GM18520 (cell line): ENCODE data around the gene FLNC.

Source experiments
- ATAC-seq: cut with Tn5 transposase; IDR thresholded peaks from one replicate; pipeline ENCODE4 v1.9.1; 2021; ENCODE audit not compliant: unreplicated experiment

FLNC gene

DNA sequence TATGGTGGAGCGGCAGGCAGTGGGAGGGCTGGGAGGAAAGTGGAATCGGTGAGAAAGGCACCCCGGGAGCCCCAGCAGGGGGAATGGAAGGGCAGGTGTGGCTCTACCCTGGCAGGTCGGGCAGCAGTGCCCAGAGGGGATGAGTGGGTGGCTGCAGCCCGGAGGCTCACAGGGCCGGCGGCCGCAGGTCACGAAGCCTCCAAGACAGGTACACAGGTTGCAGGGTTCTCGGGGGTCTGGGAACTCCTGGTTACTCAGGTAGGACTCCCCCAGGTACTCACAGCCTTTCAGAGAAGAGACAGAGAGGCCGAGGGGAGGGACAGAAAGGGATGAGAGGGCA lies 58.5 kb downstream of the FLNC start:
- no peak for ATAC-seq

DNA sequence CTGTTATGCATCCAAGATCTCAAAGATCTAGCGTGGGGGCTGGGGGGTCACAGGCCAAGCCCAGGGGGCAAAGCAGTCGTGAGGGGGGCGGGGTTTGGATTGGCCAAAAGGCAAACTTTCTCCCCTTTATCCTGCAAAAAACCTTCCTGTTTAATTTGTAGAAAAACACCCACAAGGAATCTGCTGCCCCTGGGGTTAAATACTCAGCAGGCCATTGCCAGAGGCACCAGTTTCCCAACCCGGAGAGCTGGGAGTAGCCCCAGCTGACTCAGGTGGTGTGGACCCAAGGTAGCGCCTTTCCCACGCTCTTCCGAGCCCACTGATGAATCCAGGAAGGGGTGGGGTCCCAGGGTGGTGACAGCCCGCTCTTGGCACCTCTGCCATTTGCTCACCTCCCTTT lies 58.9 kb downstream of the FLNC start:
- no peak for ATAC-seq

DNA sequence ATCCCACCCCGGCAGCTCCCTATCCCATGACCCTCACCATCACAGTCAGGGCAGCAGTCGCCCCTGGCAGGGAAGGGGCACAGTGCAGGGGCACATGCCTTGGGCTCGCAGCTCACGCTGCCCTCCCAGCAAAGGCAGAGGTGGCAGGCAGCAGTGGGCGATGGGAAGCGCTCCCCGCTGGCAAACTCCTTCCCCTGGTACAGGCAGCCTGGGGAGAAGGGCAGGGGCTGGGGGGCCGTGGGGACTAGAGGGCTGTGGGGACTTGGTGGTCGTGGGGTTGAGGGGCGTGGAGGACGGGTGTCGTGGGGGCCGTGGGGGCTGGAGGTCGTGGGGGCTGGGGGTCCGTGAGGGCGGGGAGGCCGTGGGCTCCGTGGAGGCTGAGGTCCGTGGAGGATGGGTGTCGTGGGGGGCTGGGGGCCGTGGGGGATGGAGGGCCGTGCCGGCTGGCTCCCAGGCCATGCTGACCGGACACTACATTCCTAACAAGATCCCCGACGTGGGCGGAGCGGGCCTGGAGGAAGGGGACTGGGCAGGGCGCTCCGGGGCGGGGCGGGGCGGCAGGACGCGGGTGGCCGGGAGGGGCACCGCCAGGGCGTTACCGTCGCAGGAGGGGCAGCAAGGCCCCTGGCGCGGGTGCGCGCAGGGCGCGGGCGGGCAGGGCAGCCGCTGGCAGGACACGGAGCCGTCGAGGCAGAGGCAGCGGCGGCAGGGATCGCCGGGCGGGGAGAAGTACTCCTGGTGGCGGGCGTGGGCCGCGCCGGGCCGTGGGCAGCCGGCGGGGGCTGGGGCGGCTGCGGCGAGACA lies 60.3 kb downstream of the FLNC start:
- no peak for ATAC-seq

DNA sequence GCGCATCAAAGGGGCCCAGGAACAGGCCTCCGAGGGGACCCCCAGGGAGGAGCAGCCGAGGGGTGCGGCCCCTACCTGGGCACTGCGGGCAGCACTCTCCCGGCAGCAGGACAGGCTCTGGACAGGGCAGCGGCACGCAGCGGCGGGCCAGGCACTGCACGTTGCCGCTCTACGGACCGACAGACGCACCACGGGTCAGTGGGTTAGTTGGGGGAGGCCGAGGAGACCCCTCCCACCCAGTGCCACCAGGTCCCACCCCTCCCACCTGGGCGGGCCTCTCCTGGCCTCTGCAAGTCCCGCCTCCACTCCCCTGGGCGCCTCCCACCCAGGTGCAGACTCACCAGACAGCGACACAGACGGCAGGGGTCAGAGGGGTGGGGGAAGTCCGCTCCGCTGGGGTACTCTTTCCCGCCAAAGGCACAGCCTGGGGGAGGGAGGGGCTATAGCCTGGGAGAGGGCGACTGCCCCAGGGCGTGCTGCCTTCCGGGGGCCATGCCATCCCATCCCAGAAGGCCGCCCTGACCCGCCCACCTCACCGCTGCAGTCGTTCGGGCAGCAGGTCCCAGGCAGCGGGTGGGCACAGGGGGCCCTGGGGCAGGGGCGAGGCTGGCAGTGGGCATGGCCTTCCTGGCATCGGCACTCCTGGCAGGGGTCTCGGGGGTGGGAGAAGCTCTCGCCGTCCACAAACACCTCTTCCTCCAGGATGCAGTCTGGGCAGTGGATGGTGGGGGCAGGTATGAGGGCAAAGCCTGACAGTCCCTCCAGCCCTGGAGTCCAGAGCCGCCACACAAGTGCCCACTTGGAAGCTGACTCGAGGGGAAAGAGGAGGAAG lies 61.1 kb downstream of the FLNC start:
- no peak for ATAC-seq

DNA sequence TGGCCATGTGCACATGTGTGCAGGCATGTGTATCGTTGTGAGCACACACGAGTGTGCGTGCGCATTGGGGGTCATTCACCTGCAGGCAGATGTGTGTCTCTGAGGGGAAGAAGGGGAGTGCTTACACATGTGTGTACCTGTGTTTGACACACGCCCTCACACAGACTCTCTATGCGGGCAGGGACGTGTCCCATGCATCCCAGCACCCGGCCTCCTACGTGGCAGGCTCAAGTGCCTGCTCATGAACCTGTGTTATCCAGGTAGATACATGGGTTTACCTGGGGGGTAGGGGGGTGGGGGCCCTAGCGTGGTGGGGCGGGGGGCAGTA lies 61.7 kb downstream of the FLNC start:
- no peak for ATAC-seq

DNA sequence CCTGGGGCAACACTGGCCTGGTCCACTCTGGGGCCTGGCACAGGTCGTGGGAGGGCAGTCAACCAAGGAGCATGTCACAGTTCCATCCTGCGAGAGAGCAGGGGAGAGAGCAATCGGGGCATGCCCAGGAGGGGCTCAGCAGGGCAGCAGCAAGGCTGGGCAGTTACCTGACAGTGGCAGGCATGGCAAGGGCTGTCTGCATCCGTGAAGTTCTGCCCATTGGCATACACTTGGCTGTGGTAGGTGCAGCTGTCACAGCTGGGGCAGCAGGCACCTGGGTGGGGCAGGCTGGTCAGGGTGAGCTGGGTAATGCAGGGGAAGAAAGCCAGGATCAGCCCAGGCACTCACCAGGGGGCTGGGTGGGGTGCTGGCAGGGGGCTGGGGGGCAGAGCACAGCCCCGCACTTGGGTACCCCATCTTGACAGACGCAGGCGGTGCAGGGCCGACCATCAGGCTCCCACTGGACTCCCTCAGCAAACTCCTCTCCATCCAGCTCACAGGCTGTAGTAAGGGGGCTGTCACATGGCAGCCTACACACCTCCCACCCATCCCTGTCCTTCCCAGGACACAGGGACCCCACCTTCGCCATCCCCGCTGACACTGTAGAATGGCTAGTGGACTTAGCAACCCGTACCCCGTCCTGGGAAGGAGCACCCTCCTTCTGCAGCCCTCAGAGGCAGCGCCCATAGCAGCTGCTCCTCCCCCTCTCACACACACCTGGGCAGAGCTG lies 62.5 kb downstream of the FLNC start:
- no peak for ATAC-seq

DNA sequence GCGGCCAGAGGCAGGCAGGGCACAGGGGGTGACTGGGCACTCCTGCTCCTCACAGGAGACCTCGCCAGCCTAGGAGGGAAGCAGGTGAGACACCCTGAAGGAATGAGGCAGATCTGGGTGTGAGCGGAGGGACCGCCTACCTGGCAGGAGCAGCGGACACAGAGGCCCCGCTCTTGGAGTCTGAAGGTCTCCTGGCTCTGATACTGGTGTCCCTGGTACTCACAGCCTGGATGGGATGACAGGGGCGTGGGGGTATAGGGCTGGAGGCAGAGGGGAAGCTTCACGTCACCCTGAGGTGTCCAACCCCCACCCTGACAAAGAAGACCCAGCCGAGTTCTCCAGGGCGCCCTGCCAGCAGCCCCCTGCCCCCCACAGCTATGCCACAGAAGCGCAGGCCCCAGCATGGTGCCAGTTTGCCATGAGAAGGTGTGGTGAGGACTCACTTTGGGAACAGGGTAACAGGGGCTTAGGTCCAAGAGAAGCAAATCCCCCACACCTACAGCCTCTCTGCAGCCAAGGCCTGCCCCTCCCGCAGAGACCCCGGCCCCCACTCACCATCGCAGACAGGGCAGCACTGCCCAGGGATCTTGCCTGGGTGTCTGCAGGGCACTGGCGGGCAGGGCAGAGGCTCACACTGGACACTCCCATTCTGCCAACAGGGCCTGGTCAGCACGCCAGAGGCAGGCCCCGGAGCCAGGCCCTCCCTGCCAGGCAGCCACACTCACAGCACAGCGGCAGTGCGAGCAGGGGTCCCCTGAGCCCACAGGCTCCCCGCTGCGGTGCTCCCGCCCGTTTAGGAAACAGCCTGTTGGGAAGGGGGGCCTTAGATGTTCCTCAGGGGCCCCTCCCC lies 63.3 kb downstream of the FLNC start:
- ATAC-seq = no peak

DNA sequence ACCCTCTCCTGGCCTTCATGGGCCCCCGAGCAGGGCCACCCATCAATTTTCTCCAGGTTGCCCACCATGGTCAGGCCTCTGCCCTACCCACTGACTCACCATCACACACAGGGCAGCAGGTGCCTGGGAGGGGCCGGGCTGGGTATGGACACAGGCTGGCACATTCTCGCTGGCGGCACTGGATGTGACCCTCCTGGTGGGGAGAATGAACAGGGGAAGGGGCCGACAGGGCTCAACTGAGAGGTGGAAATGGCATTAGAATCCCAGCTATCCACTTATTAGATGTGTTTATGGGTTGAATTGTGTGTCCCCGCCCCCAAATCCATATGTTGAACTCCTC lies 63.9 kb downstream of the FLNC start:
- no peak for ATAC-seq

DNA sequence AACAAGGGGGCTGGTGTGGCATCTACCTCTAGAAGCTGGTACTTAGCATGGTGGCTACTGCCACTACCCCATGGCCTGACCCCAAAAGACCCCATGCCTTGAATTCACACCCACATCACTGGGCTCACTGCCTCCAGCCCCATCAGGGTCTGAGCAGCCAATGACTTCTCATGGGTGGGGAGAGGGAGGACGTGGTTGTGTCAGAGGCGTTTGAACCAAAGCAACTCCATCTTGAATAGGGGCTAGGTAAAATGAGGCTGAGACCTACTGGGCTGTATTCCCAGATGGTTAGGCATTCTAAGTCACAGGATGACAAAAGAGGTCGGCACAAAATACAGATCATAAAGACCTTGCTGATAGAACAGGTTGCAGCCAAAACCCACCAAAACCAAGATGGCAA lies 65.1 kb downstream of the FLNC start:
- no peak for ATAC-seq

DNA sequence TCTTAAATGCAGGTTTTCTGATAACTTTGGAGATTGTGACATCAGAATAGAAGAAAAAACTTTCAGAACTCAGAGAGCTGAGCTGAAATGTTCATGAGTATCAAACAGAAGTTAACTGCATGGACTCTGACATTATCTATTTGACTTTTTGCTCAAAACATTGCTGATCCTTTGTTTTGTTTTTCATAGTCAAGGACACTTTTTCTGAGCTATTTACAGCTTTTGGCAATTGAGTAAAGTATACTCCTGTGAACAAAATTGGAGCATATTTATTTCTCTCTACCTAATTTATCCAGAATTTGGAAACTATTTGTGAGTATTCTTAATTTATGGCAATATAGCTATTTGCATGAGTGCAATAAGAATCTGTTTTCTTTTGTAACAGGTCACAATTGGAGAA lies 69.2 kb downstream of the FLNC start:
- no peak for ATAC-seq

DNA sequence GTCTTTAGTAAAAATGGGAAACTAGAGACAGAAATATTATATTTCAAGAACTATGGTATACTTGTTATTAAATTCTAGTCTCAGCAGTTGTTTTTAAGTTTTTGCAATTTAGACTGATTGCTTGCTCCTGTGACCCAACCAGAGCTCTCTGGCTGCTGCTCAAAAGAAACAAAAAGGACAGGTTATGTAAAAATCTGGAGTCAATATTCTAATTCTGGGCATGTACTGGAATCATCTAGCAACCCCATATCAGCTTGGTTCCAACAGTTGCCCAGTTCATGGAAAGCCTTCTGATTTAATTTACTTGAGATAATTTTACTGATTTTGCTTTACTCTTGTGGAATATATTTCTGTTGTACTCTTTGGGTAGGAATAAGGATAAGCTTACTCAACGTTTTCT lies 70.0 kb downstream of the FLNC start:
- no peak for ATAC-seq

DNA sequence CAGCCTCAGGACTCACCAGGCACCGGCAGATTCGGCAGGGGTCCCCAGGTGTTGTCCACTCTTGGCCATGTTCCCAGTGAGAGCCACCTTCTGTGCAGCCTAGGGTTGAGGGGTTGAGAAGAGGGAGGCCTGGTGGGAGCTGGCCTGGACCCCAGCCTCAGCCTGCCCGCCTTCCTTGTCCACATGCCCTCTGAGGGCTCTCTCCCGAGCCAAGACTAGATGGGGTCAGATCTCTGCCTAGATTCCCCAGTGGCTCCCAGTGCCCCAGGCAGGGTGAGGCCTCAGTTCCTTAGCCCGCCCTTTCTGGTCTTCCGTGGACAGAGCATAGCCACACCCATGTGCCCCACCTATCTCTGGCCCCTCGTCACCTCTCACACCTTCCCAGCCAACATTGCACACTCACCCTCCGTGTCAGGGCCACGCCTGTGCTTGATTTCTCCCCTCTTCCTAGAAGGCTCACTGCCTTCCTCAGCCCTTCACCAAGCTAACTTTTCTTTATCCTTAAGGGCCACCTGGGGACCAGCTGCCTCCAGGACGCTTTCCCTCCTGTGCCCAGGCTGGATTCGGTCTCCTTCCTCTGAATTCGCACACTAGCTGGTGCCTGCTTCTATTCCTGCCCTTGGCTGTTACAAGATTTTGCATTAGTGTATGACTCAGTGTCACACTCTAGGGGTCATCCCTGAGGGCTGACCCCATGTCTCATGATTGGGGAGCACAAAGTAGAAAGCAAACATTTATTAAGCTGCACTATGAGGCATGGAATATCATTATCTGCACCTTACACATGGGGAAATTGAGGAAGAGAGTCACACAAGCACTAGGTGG lies 72.8 kb downstream of the FLNC start:
- no peak for ATAC-seq

DNA sequence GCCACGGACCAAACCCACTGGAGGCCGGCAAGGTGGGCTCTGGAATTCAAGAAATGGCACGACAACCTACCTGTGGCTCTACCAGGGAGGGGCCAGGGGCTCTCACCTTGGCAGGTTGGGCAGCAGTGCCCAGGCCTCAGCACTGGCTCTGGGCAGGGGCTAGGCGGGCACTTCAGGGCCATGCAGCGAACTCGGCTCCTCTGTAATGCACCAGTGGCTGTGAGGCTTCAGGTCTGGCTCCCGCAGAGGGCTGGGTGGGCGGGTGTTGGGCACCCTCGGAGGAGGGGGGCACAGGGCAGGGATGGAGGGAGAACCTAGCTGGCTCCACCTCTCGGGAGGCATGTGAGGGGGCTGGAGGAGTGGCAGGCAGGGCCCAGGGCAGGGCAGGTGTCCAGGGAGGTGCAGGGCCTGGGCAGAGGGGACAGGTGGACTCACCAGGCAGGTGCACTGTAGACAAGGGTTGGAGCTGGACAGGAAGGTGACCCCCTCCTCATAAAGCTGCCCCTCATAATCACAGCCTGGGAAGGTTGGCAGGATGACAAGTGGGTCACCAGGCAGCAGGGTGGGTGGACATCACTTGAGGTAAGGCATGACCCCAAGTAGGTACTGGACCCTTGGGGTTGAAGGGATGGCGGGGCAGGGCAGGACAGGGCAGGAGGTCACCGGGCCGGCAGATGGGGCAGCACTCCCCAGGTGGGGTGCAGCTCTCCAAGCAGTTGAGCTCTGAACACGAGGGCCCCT lies 73.6 kb downstream of the FLNC start:
- ATAC-seq = no peak

DNA sequence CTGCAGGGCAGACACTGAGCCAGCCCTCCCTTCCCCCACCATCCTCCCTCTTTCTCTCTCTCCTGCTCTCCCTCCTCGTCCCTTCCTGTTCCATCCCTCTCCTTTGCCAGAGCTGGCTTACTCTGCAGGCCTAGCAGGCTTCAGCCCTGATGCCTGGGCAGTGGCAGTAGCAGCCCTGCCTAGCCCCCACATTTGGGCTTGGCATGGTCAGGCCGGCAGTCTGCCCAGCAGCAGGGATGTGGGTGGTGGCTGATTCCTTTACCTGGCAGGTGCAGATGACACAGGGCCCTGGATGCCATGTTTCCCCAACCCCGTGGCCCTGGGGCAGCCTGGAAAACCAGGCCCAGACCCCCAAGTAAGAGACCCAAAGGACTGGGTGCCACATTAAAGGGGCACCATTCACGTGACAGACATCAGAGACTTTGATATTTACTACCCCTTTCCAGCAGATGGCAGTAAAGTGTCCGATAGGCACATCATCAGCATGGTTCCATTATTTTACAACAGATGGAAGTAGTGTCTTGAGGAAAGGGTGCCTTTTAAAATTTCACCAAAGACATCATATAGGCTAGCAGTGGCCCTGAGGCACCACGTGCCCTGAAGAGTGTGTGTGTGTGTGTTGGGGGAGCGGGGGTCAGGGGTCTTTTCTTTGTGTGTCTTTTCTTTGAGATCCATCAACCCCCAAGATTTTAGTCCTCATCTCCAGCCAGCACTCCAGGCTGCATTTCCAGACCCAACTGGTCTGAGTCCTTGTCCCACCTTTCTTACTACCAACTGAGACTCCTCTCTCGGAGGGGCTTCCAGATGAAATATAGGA lies 74.4 kb downstream of the FLNC start:
- no peak for ATAC-seq

DNA sequence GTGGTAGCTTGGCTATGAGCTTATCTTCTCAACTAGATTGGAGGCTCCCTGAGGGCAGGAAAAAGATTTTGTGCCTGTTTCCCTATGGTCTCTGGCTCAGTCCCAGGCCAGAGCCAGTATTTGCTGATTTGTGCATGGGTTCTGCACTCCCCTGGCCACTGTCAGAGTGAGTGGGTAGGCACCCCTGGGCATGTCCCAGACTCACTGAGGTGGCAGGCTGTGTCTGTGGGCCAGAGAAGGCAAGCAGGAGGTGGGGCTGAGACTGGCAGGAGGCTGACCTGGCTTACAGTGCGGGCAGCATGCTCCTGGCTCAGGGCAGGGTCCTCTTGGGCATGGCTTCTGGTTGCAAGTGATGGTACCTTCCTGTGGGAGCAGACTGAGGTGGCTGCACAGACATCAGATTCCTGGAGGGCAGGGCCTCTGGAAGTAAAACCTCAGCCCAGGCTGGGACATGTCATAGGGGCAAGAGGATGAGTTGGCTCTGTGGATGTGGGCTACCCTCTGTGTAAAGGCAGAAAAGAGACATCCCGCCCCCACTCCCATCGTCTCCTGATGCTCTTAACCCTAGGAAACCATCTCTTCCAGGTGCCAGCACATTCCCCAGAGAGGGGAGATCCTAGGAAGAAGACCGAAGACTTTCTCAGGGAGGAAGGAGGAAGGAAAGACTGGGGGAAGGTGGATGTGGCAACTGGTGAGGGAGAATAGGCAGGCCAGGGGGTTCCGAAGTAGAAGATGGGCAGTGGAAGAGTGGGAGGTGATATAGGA lies 76.0 kb downstream of the FLNC start:
- ATAC-seq = no peak

DNA sequence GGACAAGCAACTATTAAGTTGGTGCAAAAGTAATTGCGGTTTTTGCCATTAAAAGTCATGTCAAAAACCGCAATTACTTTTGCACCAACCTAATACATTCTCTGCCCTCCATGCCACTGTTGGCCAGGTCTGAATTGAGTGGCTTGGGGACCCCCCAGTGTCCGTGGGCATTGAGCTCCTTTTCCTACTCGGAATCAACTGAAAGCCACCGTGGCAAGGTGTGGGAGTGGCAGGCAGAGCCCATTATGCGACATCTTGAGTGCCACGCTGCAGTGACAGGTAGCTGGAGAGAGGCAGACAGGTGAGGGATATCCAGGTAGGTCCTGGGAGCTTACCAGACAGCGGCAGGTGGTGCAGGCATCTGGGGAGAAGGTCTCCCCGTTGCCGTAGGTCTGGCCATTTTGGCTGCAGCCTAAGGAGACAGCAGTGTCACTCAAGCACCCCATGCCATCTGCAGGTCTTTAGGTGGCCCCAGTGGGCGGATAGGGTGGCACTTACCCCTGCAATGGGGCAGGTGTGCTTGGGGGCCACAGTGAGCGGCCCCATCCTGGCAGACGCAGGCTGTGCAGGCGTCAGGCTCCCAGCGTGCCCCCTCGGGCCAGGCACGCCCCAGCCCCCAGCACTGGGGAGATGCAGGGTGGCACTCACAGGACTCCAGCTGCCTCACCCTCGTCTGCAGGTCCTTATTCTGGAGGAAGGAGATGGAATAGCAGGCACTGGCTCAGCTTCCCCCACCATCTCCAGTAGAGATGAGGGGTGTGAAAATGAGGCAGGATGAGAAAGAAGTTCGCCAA lies 76.8 kb downstream of the FLNC start:
- no peak for ATAC-seq
